Stomach (tissue), 4 donors: ENCODE measurements around the gene AADAT.

Source experiments
- CTCF ChIP-seq, 7 experiments: fragments of 450-650 bp in 4 of 7; fragments of 200-600 bp in 3 of 7; sonication (generic) in 3 of 7; IDR thresholded peaks; one replicate each; pipeline ENCODE4 v1.5.1; 2016 to 2019; ENCODE audit warnings: antibody characterized with exemption in 7 of 7, control low read depth in 2 of 7, mild to moderate bottlenecking in 1 of 7
- EP300 ChIP-seq: sonication (generic); formaldehyde crosslinking; IDR thresholded peaks from one replicate; pipeline ENCODE4 v1.6.1; 2017; ENCODE audit warnings: antibody characterized with exemption
- POLR2A ChIP-seq, 4 donors: fragments of 450-650 bp; IDR thresholded peaks; one replicate each; pipeline ENCODE4 v1.6.1; 2016; ENCODE audit warnings: antibody characterized with exemption in 4 of 4, control low read depth in 2 of 4, mild to moderate bottlenecking in 1 of 4, moderate library complexity in 1 of 4

- TF ChIP-seq POLR2A (IDR thresholded peaks at IDR 0.05) = no peak
- no peak for TF ChIP-seq EP300
- TF ChIP-seq CTCF (IDR thresholded peaks at IDR 0.05) = no peak
These were observed 17.1 kb upstream of the AADAT start for GRCh38 chr4:170106900-170107299.
